Spleen (tissue), 11 donors: ENCODE measurements around the gene TREH. TPM values are rescaled to one million over a fixed set of nuclear protein-coding genes. Genes with fewer than 3 reads are reported as not detected.

Experiments
- DNase-seq: peaks from one replicate; pipeline ENCODE4 v3.0.0-alpha.2; 2020
- H3K27ac ChIP-seq, 8 donors: fragments of 200-600 bp; sonication (generic) in 7 of 8; 1 replicate in 4 of 8; 2 replicates in 4 of 8; pipeline versions ENCODE4 v1.5.0 to v1.8.0; 2016 to 2021; ENCODE audit warnings: inconsistent platforms in 4 of 8, mild to moderate bottlenecking in 4 of 8, moderate library complexity in 1 of 8
- H3K27me3 ChIP-seq, 7 donors: fragments of 200-600 bp; sonication (generic) in 6 of 7; replicated peaks in 1 of 7; 1 replicate in 4 of 7; 2 replicates in 3 of 7; pipeline versions ENCODE4 v1.5.0 to v1.8.0; 2016 to 2021; ENCODE audit warnings: inconsistent platforms in 3 of 7, mild to moderate bottlenecking in 1 of 7
- H3K36me3 ChIP-seq, 6 donors: fragments of 200-600 bp; sonication (generic) in 5 of 6; 1 replicate in 4 of 6; 2 replicates in 2 of 6; pipeline versions ENCODE4 v1.5.0 to v1.8.0; 2016 to 2021; ENCODE audit warnings: inconsistent platforms in 2 of 6
- H3K4me1 ChIP-seq, 6 donors: fragments of 200-600 bp; sonication (generic) in 5 of 6; 1 replicate in 3 of 6; 2 replicates in 3 of 6; pipeline versions ENCODE4 v1.5.0 to v1.8.0; 2016 to 2021; ENCODE audit warnings: inconsistent platforms in 3 of 6
- H3K4me3 ChIP-seq, 8 donors: fragments of 200-600 bp; sonication (generic) in 7 of 8; 1 replicate in 4 of 8; 2 replicates in 4 of 8; pipeline versions ENCODE4 v1.5.0 to v1.8.0; 2016 to 2021; ENCODE audit warnings: inconsistent platforms in 4 of 8, mild to moderate bottlenecking in 4 of 8, moderate library complexity in 2 of 8
- H3K9me3 ChIP-seq, 8 donors: fragments of 200-600 bp; sonication (generic) in 7 of 8; 1 replicate in 4 of 8; 2 replicates in 4 of 8; pipeline versions ENCODE4 v1.5.0 to v1.8.0; 2016 to 2021; ENCODE audit warnings: inconsistent platforms in 4 of 8
- CTCF ChIP-seq, 11 experiments: fragments of 200-600 bp in 7 of 11; fragments of 450-650 bp in 4 of 11; sonication (generic) in 4 of 11; IDR thresholded peaks in 8 of 11; conservative IDR thresholded peaks in 3 of 11; 1 replicate in 7 of 11; 2 replicates in 4 of 11; pipeline versions ENCODE4 v1.4.0 to v1.8.0; 2016 to 2021; ENCODE audit warnings: antibody characterized with exemption in 11 of 11, inconsistent platforms in 4 of 11, mild to moderate bottlenecking in 1 of 11
- POLR2A ChIP-seq, 3 donors: fragments of 450-650 bp; IDR thresholded peaks; one replicate each; pipeline ENCODE4 v1.5.1; 2017; ENCODE audit warnings: antibody characterized with exemption in 3 of 3, mild to moderate bottlenecking in 1 of 3
- POLR2AphosphoS5 ChIP-seq, 3 donors: sonication (generic); formaldehyde crosslinking; IDR thresholded peaks; one replicate each; pipeline ENCODE4 v1.5.1; 2017; ENCODE audit warnings: antibody characterized with exemption in 3 of 3
- WGBS, 5 donors: extraction: QIAGEN DNeasy Blood & Tissue Kit in 3 of 5; methylation state at CpG; one replicate each; pipeline versions ENCODE4 v1.1.5 to v1.1.7; 2013 to 2018; 5-methylcytosine and 5-hydroxymethylcytosine counted together
- intact Hi-C: fragments of 100-400 bp; cut with DNase I; formaldehyde crosslinking; loops from one replicate; pipeline ENCODE4 v1.15.0; 2023; ENCODE audit warnings: low total_unique reads
- polyA plus RNA-seq, 3 donors: library from polyadenylated mRNA; stranded (reverse); fragments of 200-250 nt; gene quantifications; one replicate each; pipeline ENCODE4 v1.2.1, GENCODE V29; 2013
- total RNA-seq, 7 donors: library from RNA; depleted of rRNA in 3 of 7; stranded (reverse); fragments of >200 nt in 3 of 7; fragmentation: NEBNext Ultra II Directional in 4 of 7; extraction: Animal tissue kit (Norgen Biotek cat#: 25700) in 4 of 7; gene quantifications; one replicate each; pipeline versions ENCODE4 v1.1.0 to v1.2.1, GENCODE V29; 2016 to 2021
- donor health status: healthy with polysubstance abuse.
- donor health status: DM: no; HTN: no; CAD: no; lungs with moderate emphysema.
- donor health status: DM: no; HTN: no; CAD: no.
- donor health status: Bipolar disorder and iron deficiency.
- donor health status: healthy.
- donor health status: DM: no; HTN: no; CAD: no.
- donor health status: DM: yes; HTN: yes; CAD: no.

TREH gene
- total and polyA plus RNA-seq, 10 donors = 0.33 to 2.3 (median 2.0) TPM; not detected in 7

GRCh38 chr11:118627566-118627965, 51.9 kb downstream of the TREH start:
- no peak overlapping the region for H3K27ac ChIP-seq
- H3K4me3 ChIP-seq = no peak overlapping the region
- peaks cover 0 to 27% (median 9%) of the 10 kb centered on the region in 6 donors for H3K4me1 ChIP-seq
- H3K27me3 ChIP-seq = peaks cover 0 to under 1% (median 0%) of the 10 kb centered on the region in 7 donors
- no peaks in the 10 kb centered on the region for H3K9me3 ChIP-seq
- 87 to 97% (median 95%) methylated on average over 6 to 10 of the region's 10 CpGs for WGBS, 5 donors
- intact Hi-C loops = no loop called here
- peaks cover 0 to 77% (median 31%) of the 10 kb centered on the region in 6 donors for H3K36me3 ChIP-seq
- DNase-seq = no peak
- TF ChIP-seq POLR2A (IDR thresholded peaks at IDR 0.05) (no peak), POLR2AphosphoS5 (IDR thresholded peaks at IDR 0.05) (no peak), CTCF (IDR thresholded peaks at IDR 0.05 in 8 of 11, conservative IDR thresholded peaks at IDR 0.05 in 3 of 11) (no peak)

GRCh38 chr11:118625976-118626375, 53.5 kb downstream of the TREH start:
- Histone ChIP-seq H3K4me1 (peaks cover 5 to 40% (median 24%) of the 10 kb centered on the region in 6 donors), H3K4me3 (no peak overlapping the region), H3K9me3 (no peaks in the 10 kb centered on the region), H3K27ac (no peak overlapping the region), H3K27me3 (peaks cover 0 to 16% (median 8%) of the 10 kb centered on the region in 7 donors), H3K36me3 (peaks cover 0 to 61% (median 21%) of the 10 kb centered on the region in 6 donors)
- intact Hi-C loops = no loop called here
- TF ChIP-seq POLR2A (IDR thresholded peaks at IDR 0.05) (no peak), CTCF (IDR thresholded peaks at IDR 0.05 in 8 of 11, conservative IDR thresholded peaks at IDR 0.05 in 3 of 11) (no peak), POLR2AphosphoS5 (IDR thresholded peaks at IDR 0.05) (no peak)
- WGBS, 5 donors = 79 to 87% (median 82%) methylated on average over 2 of the region's 2 CpGs
- no peak for DNase-seq

- WGBS, 5 donors = 79 to 91% (median 87%) methylated on average over 5 to 6 of the region's 6 CpGs
- no peak overlapping the region for H3K4me3 ChIP-seq
- peaks cover 0 to 57% (median 20%) of the 10 kb centered on the region in 6 donors for H3K36me3 ChIP-seq
- no peak for DNase-seq
- H3K4me1 ChIP-seq = peaks cover 12 to 40% (median 32%) of the 10 kb centered on the region in 6 donors
- TF ChIP-seq CTCF (IDR thresholded peaks at IDR 0.05 in 8 of 11, conservative IDR thresholded peaks at IDR 0.05 in 3 of 11) (no peak), POLR2AphosphoS5 (IDR thresholded peaks at IDR 0.05) (no peak), POLR2A (IDR thresholded peaks at IDR 0.05) (no peak)
- H3K9me3 ChIP-seq = no peaks in the 10 kb centered on the region
- H3K27me3 ChIP-seq = peaks cover 0 to 25% (median 8%) of the 10 kb centered on the region in 7 donors
- intact Hi-C loops = no loop called here
- H3K27ac ChIP-seq = no peak overlapping the region
Observed at GRCh38 chr11:118625036-118625690, 54.3 kb downstream of the TREH start.

- Histone ChIP-seq H3K4me1 (peaks cover 14 to 53% (median 48%) of the 10 kb centered on the region in 6 donors), H3K27me3 (peaks cover 0 to 27% (median 8%) of the 10 kb centered on the region in 7 donors), H3K4me3 (no peak overlapping the region), H3K27ac (peak overlapping the region in 2 of 8 donors; percentile 78 to 82), H3K36me3 (peaks cover 0 to 38% (median 17%) of the 10 kb centered on the region in 6 donors), H3K9me3 (no peaks in the 10 kb centered on the region)
- WGBS, 5 donors = 48 to 73% (median 72%) methylated on average over 3 to 4 of the region's 4 CpGs
- peak; percentile 47 for DNase-seq
- intact Hi-C loops = no loop called here
- TF ChIP-seq POLR2AphosphoS5 (IDR thresholded peaks at IDR 0.05) = no peak
- TF ChIP-seq POLR2A (IDR thresholded peaks at IDR 0.05) = no peak
- no peak for TF ChIP-seq CTCF (IDR thresholded peaks at IDR 0.05 in 8 of 11, conservative IDR thresholded peaks at IDR 0.05 in 3 of 11)
Observed at GRCh38 chr11:118623269-118623655, 56.2 kb downstream of the TREH start.
